PC-9 (cell line): ENCODE data around the gene DHRSX. TPM values are rescaled to one million over a fixed set of nuclear protein-coding genes. Genes with fewer than 3 reads are reported as not detected.

ENCODE experiments used
- BruUV-seq: library from RNA; stranded (reverse); fragments of 400-500 nt; replicated peaks from 2 replicates; lab custom pipeline; 2021; lab: Mats Ljungman, UMichigan
- CTCF ChIA-PET: fragments of 300-600 bp; sonication (Branson Sonifier 250); formaldehyde crosslinking; loops from one replicate; lab custom pipeline; 2022; ENCODE audit warnings: antibody characterized with exemption; lab: Charles Lee
- POLR2A ChIA-PET: fragments of 300-600 bp; sonication (Branson Sonifier 250); formaldehyde crosslinking; loops from one replicate; lab custom pipeline; 2022; ENCODE audit warnings: antibody characterized with exemption; ENCODE audit not compliant: unreplicated experiment; lab: Charles Lee
- DNase-seq, 2 experiments: peaks; one replicate each; pipeline versions ENCODE4 v3.0.0 to v3.0.0-alpha.2; 2015 to 2022; ENCODE audit warnings: mixed read lengths in 1 of 2
- H2AFZ ChIP-seq: fragments of 200-600 bp; sonication (generic); 2 replicates; pipeline ENCODE4 v1.8.1; 2017; ENCODE audit warnings: antibody characterized with exemption
- H3F3A ChIP-seq: fragments of 200-600 bp; sonication (generic); 2 replicates; pipeline ENCODE4 v1.8.1; 2017; ENCODE audit warnings: antibody characterized with exemption, mild to moderate bottlenecking, low read depth; ENCODE audit not compliant: insufficient read depth
- H3K27ac ChIP-seq: fragments of 200-600 bp; sonication (generic); 2 replicates; pipeline ENCODE4 v1.6.1; 2016; ENCODE audit warnings: mixed run types
- H3K27me3 ChIP-seq: fragments of 200-600 bp; sonication (generic); 2 replicates; pipeline ENCODE4 v1.6.1; 2016; ENCODE audit warnings: low read depth, mixed run types; ENCODE audit not compliant: insufficient read depth
- H3K36me3 ChIP-seq: fragments of 200-600 bp; sonication (generic); 2 replicates; pipeline ENCODE4 v1.6.1; 2016; ENCODE audit warnings: low read depth, mixed run types
- H3K4me1 ChIP-seq: fragments of 200-600 bp; sonication (generic); replicated peaks from 2 replicates; pipeline ENCODE4 v1.6.1; 2016; ENCODE audit warnings: mixed run types; ENCODE audit not compliant: insufficient read depth
- H3K4me2 ChIP-seq: fragments of 200-600 bp; sonication (generic); 2 replicates; pipeline ENCODE4 v1.6.1; 2017; ENCODE audit warnings: mixed run types
- H3K4me3 ChIP-seq: fragments of 200-600 bp; sonication (generic); 2 replicates; pipeline ENCODE4 v1.6.1; 2016; ENCODE audit warnings: mixed run types
- H3K79me2 ChIP-seq: fragments of 200-600 bp; sonication (generic); 2 replicates; pipeline ENCODE4 v1.6.1; 2017; ENCODE audit warnings: low read depth, mixed run types
- H3K9me2 ChIP-seq: fragments of 200-600 bp; sonication (generic); 2 replicates; pipeline ENCODE4 v1.8.1; 2017; ENCODE audit warnings: mild to moderate bottlenecking; ENCODE audit not compliant: insufficient read depth
- H3K9me3 ChIP-seq: fragments of 200-600 bp; sonication (generic); 2 replicates; pipeline ENCODE4 v1.8.1; 2016; ENCODE audit warnings: low read depth; ENCODE audit not compliant: insufficient read depth
- H4K20me1 ChIP-seq: fragments of 200-600 bp; sonication (generic); 2 replicates; pipeline ENCODE4 v1.8.1; 2017; ENCODE audit not compliant: insufficient read depth
- CTCF ChIP-seq: fragments of 200-600 bp; sonication (generic); conservative IDR thresholded peaks from 2 replicates; pipeline ENCODE4 v1.6.1; 2017; ENCODE audit warnings: mixed run types, antibody characterized with exemption, mild to moderate bottlenecking, moderate library complexity
- EZH2 ChIP-seq: fragments of 200-600 bp; sonication (generic); IDR thresholded peaks from 2 replicates; pipeline ENCODE4 v1.8.0; 2017; ENCODE audit warnings: antibody characterized with exemption, low read depth
- intact Hi-C: fragments of 100-400 bp; cut with micrococcal nuclease; formaldehyde crosslinking; loops from one replicate; pipeline ENCODE4 v1.10.0; 2022; ENCODE audit not compliant: unreplicated experiment
- total RNA-seq: library from RNA; stranded (reverse); gene quantifications from 2 replicates; pipeline ENCODE4 v1.2.3, GENCODE V29; 2021

The DHRSX gene
- total RNA-seq, 1 experiment from 2014 or later: 13.2 TPM

DNA sequence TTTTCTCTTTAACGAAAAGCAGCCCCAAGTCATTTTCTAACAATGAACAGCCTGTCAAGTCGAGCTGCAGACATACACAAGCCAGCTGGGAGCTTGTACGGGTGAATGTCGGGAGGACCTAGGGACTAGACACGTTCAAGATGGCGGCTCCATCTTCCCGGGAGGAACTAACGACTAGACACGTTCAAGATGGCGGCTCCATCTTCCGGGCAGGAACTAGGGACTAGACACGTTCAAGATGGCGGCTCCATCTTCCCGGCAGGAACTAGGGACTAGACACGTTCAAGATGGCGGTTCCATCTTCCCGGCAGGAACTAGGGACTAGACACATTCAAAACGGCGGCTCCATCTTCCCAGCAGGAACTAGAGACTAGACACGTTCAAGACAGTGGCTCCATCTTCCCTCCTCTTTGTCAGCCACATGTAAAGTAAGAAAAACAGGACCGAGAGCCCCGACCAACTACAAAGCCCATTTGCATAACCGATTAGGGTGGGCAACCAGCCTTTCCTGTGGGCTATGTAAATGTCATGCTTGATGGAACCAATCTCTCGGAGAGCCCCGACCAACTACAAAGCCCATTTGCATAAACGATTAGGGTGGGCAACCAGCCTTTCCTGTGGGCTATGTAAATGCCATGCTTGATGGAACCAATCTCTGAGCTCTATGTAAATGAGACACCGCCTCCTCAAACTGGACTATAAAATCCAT is 175.5 kb downstream of the DHRSX start:
- no peak for DNase-seq

DNA sequence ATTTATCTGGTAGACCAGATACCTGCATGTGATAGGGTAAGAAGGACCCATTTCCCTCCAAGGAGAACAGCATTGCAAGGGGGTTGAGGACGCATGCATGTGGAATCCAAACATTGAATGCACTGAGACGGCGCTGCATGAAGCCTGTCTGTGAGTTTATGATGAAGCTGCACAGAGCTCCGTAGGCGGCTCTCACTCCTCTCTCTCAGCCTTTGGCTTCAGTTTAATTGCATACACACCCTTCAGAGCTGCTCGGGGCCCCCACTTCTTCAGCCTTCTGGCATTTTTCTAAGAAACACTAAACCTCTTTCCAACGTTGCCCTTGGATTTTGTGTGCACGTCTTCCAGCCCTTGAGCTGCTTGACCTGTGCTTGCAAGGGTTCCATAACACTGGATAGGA is 176.6 kb downstream of the DHRSX start:
- no TSS peak for BruUV-seq
- no peak for DNase-seq
- Histone ChIP-seq H4K20me1 (no peaks in the 10 kb centered on the region), H3K36me3 (no peaks in the 10 kb centered on the region), H3F3A (no peaks in the 10 kb centered on the region), H3K27me3 (no peaks in the 10 kb centered on the region), H3K4me1 (no peaks in the 10 kb centered on the region), H3K27ac (no peak overlapping the region), H3K9me2 (no peaks in the 10 kb centered on the region), H3K4me3 (no peak overlapping the region), H3K79me2 (no peaks in the 10 kb centered on the region), H3K4me2 (no peak overlapping the region), H3K9me3 (no peaks in the 10 kb centered on the region), H2AFZ (no peak overlapping the region)
- CTCF ChIA-PET: no interaction called here
- POLR2A ChIA-PET: no interaction called here
- intact Hi-C loops: no loop called here
- TF ChIP-seq EZH2 (no peak), CTCF (no peak)

More for the DNA sequence above, 175.5 kb downstream of the DHRSX start:
- no TSS peak for BruUV-seq
- no peaks in the 10 kb centered on the region for H3K27me3 ChIP-seq
- intact Hi-C loops: no loop called here
- H2AFZ ChIP-seq: no peak overlapping the region
- ChIA-PET POLR2A (no interaction called here), CTCF (no interaction called here)
- no peak overlapping the region for H3K4me3 ChIP-seq
- H3K9me3 ChIP-seq: no peaks in the 10 kb centered on the region
- H3K9me2 ChIP-seq: no peaks in the 10 kb centered on the region
- H3F3A ChIP-seq: no peaks in the 10 kb centered on the region
- no peak overlapping the region for H3K4me2 ChIP-seq
- no peak for TF ChIP-seq EZH2
- no peak for TF ChIP-seq CTCF
- no peak overlapping the region for H3K27ac ChIP-seq
- no peaks in the 10 kb centered on the region for H3K36me3 ChIP-seq
- no peaks in the 10 kb centered on the region for H4K20me1 ChIP-seq
- H3K4me1 ChIP-seq: no peaks in the 10 kb centered on the region
- no peaks in the 10 kb centered on the region for H3K79me2 ChIP-seq

DNA sequence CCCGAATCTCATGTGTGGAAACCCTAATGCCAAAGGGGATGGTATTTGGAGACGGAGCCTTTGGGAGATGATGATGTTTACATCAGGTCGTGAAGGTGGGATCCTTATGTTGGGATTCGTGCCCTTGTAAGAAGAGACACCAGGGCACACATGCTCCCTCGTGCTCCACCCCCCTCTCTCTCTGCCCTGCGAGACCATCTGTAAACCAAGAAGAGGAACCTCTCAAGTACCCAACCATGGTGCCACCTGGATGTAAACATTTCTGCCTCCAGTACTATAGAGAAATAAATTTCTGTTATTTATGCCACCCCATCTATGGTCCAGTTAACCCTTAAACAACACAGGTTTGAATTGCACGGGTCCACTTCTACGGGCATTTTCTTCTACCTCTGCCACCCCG is 179.4 kb downstream of the DHRSX start:
- Histone ChIP-seq H2AFZ (no peak overlapping the region), H3K9me2 (no peaks in the 10 kb centered on the region), H3K9me3 (no peaks in the 10 kb centered on the region), H3K4me3 (no peak overlapping the region), H3K79me2 (no peaks in the 10 kb centered on the region), H3K36me3 (no peaks in the 10 kb centered on the region), H3K27ac (no peak overlapping the region), H3K4me2 (0 out of 2 replicates have a peak overlapping the region, but pooled peaks have one; percentile 13), H3F3A (no peaks in the 10 kb centered on the region), H3K4me1 (no peaks in the 10 kb centered on the region), H4K20me1 (no peaks in the 10 kb centered on the region), H3K27me3 (no peaks in the 10 kb centered on the region)
- ChIA-PET POLR2A (no interaction called here), CTCF (no interaction called here)
- DNase-seq: no peak
- BruUV-seq: no TSS peak
- TF ChIP-seq EZH2: no peak
- no peak for TF ChIP-seq CTCF
- intact Hi-C loops: no loop called here
